KMS-11 (cell line): ENCODE results near the gene ERICH6B.

Experiments
- H2AFZ ChIP-seq: fragments of 200-600 bp; sonication (generic); 2 replicates; pipeline ENCODE4 v1.6.1; 2016; ENCODE audit warnings: antibody characterized with exemption, mixed run types, low read depth
- H3K27ac ChIP-seq: fragments of 200-600 bp; sonication (generic); 2 replicates; pipeline ENCODE4 v1.6.1; 2016; ENCODE audit warnings: mild to moderate bottlenecking, mixed run types
- H3K27me3 ChIP-seq: fragments of 200-600 bp; sonication (generic); 2 replicates; pipeline ENCODE4 v1.6.1; 2017; ENCODE audit warnings: mild to moderate bottlenecking, low read depth, mixed run types, moderate library complexity; ENCODE audit not compliant: insufficient read depth
- H3K36me3 ChIP-seq: fragments of 200-600 bp; sonication (generic); 2 replicates; pipeline ENCODE4 v1.6.1; 2017; ENCODE audit warnings: mild to moderate bottlenecking, mixed run types; ENCODE audit not compliant: insufficient read depth
- H3K4me1 ChIP-seq: fragments of 200-600 bp; sonication (generic); 2 replicates; pipeline ENCODE4 v1.6.1; 2016; ENCODE audit warnings: mild to moderate bottlenecking, low read depth, mixed run types; ENCODE audit not compliant: poor library complexity, severe bottlenecking
- H3K4me2 ChIP-seq: fragments of 200-600 bp; sonication (generic); 2 replicates; pipeline ENCODE4 v1.7.0; 2016; ENCODE audit warnings: mild to moderate bottlenecking, mixed run types
- H3K4me3 ChIP-seq: fragments of 200-600 bp; sonication (generic); IDR thresholded peaks from 2 replicates; pipeline ENCODE4 v1.6.1; 2017; ENCODE audit warnings: low read depth, low read length, mixed read lengths; ENCODE audit not compliant: insufficient read depth
- H3K79me2 ChIP-seq: fragments of 200-600 bp; sonication (generic); 2 replicates; pipeline ENCODE4 v1.6.1; 2016; ENCODE audit warnings: low read depth, mixed run types; ENCODE audit not compliant: insufficient read depth
- H3K9ac ChIP-seq: fragments of 200-600 bp; sonication (generic); 2 replicates; pipeline ENCODE4 v1.6.1; 2016; ENCODE audit warnings: mild to moderate bottlenecking, mixed run types
- H4K20me1 ChIP-seq: fragments of 200-600 bp; sonication (generic); 2 replicates; pipeline ENCODE4 v1.6.1; 2016; ENCODE audit warnings: mild to moderate bottlenecking, mixed run types; ENCODE audit not compliant: insufficient read depth
- CTCF ChIP-seq: fragments of 200-600 bp; sonication (generic); conservative IDR thresholded peaks from 2 replicates; pipeline ENCODE4 v1.6.1; 2017; ENCODE audit warnings: low read depth, mild to moderate bottlenecking, antibody characterized with exemption, low read length, moderate library complexity, mixed read lengths

ERICH6B gene

GRCh38 chr13:45603338-45603737 is 12.2 kb downstream of the ERICH6B start:
- Histone ChIP-seq H4K20me1 (no peaks in the 10 kb centered on the region), H3K79me2 (no peaks in the 10 kb centered on the region), H3K27me3 (no peaks in the 10 kb centered on the region), H3K4me1 (no peaks in the 10 kb centered on the region), H3K36me3 (no peaks in the 10 kb centered on the region), H3K4me3 (no peak overlapping the region), H3K27ac (no peak overlapping the region), H3K9ac (no peak overlapping the region), H3K4me2 (no peak overlapping the region), H2AFZ (no peak overlapping the region)
- no peak for TF ChIP-seq CTCF

- no peak overlapping the region for H2AFZ ChIP-seq
- H3K4me2 ChIP-seq: no peak overlapping the region
- no peak overlapping the region for H3K4me3 ChIP-seq
- H3K4me1 ChIP-seq: no peaks in the 10 kb centered on the region
- H4K20me1 ChIP-seq: no peaks in the 10 kb centered on the region
- H3K79me2 ChIP-seq: no peaks in the 10 kb centered on the region
- H3K36me3 ChIP-seq: no peaks in the 10 kb centered on the region
- TF ChIP-seq CTCF: no peak
- H3K9ac ChIP-seq: no peak overlapping the region
- no peaks in the 10 kb centered on the region for H3K27me3 ChIP-seq
- no peak overlapping the region for H3K27ac ChIP-seq
Measured at GRCh38 chr13:45602183-45603170, 13.1 kb downstream of the ERICH6B start.

- Histone ChIP-seq H3K36me3 (no peaks in the 10 kb centered on the region), H3K9ac (no peak overlapping the region), H3K27me3 (no peaks in the 10 kb centered on the region), H3K4me1 (no peaks in the 10 kb centered on the region), H3K4me2 (no peak overlapping the region), H3K79me2 (no peaks in the 10 kb centered on the region), H3K27ac (no peak overlapping the region), H4K20me1 (no peaks in the 10 kb centered on the region), H2AFZ (no peak overlapping the region), H3K4me3 (no peak overlapping the region)
- no peak for TF ChIP-seq CTCF
Measured at GRCh38 chr13:45601680-45602079, 13.9 kb downstream of the ERICH6B start.

- Histone ChIP-seq H2AFZ (no peak overlapping the region), H4K20me1 (no peaks in the 10 kb centered on the region)
- no peak for TF ChIP-seq CTCF
Measured at GRCh38 chr13:45598597-45598996, 16.9 kb downstream of the ERICH6B start.

More at GRCh38 chr13:45598597-45598996, 16.9 kb downstream of the ERICH6B start:
- H3K9ac ChIP-seq: no peak overlapping the region
- H3K4me3 ChIP-seq: no peak overlapping the region
- no peaks in the 10 kb centered on the region for H3K36me3 ChIP-seq
- no peaks in the 10 kb centered on the region for H3K27me3 ChIP-seq
- H3K4me1 ChIP-seq: no peaks in the 10 kb centered on the region
- H3K27ac ChIP-seq: no peak overlapping the region
- H3K4me2 ChIP-seq: no peak overlapping the region
- H3K79me2 ChIP-seq: no peaks in the 10 kb centered on the region
